HL-60 (cell line): ENCODE results near the gene HNRNPF.

Source experiments
- DNase-seq, 2 experiments: peaks; one replicate each; pipeline ENCODE4 v3.0.0-alpha.2; 2010 to 2020; ENCODE audit warnings: low read depth in 1 of 2, low spot score in 1 of 2
- H3K27ac ChIP-seq: fragments of 250-450 bp; sonication (Bioruptor Pico); replicated peaks from 2 replicates; pipeline ENCODE4 v1.5.1; 2020; ENCODE audit warnings: mild to moderate bottlenecking, moderate library complexity
- H3K27me3 ChIP-seq: fragments of 250-450 bp; sonication (Bioruptor Pico); 2 replicates; pipeline ENCODE4 v1.5.1; 2021; ENCODE audit warnings: mild to moderate bottlenecking, moderate library complexity; ENCODE audit not compliant: insufficient read depth, poor library complexity, severe bottlenecking
- H3K4me3 ChIP-seq: replicated peaks from 2 replicates; pipeline ENCODE4 v1.5.1; 2011; ENCODE audit warnings: mild to moderate bottlenecking, control low read depth, low read length; ENCODE audit not compliant: insufficient read depth
- GABPA ChIP-seq: IDR thresholded peaks from 2 replicates; pipeline ENCODE4 v1.6.1; 2012; ENCODE audit warnings: low read depth
- POLR2AphosphoS5 ChIP-seq: IDR thresholded peaks from 2 replicates; pipeline ENCODE4 v1.6.1; 2012; ENCODE audit warnings: low read depth
- SPI1 ChIP-seq: IDR thresholded peaks from 2 replicates; pipeline ENCODE4 v1.6.1; 2012; ENCODE audit warnings: low read depth, mild to moderate bottlenecking, borderline replicate concordance
- TF ChIP-seq, protein P1 (sequence below): IDR thresholded peaks from one replicate; pipeline ENCODE4 v1.5.1; 2011; ENCODE audit warnings: low read length, control low read depth, inconsistent platforms; ENCODE audit not compliant: insufficient read depth
- TF ChIP-seq, protein P2 (sequence below): IDR thresholded peaks from 2 replicates; pipeline ENCODE4 v1.6.1; 2012; ENCODE audit warnings: low read depth; ENCODE audit not compliant: insufficient replicate concordance

The HNRNPF gene

DNA sequence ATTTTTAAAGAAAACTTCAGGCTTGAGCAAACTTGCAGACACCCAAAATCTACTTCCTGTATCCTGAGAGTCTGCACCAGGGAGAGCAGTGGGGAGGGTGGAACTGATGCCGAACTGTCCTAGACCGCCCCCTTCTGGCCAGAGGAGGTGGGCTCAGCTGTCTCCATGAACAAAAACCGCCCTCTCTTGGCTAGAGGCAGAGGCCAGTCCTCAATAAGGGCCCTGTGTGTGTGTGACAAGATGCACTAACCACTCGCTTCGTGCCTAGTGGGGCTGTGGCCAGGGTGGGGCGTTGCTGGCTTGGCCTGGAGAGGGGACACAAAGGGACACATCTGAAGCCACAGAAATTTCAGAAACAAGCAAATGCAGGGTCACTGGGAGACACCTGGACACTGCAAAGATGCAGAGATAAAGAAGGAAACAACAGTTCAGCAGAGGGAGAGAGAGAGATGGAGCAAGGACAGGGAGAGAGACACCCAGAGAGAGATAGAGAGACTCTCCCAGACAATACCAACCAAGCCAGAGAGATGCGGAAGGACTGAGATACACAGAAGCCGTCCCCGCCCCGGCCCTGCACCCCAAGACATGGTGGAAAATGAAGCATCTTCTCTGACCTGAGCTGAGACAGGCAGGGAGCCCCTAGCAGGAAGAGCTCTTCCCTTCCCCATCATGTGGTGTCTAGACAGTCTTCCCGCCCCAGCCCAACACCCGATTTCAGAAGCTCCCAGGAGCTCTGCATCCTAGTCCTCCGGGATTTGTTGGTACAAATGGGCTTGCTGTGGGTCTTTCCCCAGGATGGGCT, 60.3 kb downstream of the HNRNPF start:
- no peak for TF ChIP-seq POLR2AphosphoS5
- TF ChIP-seq, protein P1, sequence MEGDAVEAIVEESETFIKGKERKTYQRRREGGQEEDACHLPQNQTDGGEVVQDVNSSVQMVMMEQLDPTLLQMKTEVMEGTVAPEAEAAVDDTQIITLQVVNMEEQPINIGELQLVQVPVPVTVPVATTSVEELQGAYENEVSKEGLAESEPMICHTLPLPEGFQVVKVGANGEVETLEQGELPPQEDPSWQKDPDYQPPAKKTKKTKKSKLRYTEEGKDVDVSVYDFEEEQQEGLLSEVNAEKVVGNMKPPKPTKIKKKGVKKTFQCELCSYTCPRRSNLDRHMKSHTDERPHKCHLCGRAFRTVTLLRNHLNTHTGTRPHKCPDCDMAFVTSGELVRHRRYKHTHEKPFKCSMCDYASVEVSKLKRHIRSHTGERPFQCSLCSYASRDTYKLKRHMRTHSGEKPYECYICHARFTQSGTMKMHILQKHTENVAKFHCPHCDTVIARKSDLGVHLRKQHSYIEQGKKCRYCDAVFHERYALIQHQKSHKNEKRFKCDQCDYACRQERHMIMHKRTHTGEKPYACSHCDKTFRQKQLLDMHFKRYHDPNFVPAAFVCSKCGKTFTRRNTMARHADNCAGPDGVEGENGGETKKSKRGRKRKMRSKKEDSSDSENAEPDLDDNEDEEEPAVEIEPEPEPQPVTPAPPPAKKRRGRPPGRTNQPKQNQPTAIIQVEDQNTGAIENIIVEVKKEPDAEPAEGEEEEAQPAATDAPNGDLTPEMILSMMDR = peak; percentile 99
- H3K27me3 ChIP-seq = peaks cover 5% of the 10 kb centered on the region
- no peak overlapping the region for H3K27ac ChIP-seq
- DNase-seq = peak; percentile 70 to 91
- H3K4me3 ChIP-seq = no peak overlapping the region

DNA sequence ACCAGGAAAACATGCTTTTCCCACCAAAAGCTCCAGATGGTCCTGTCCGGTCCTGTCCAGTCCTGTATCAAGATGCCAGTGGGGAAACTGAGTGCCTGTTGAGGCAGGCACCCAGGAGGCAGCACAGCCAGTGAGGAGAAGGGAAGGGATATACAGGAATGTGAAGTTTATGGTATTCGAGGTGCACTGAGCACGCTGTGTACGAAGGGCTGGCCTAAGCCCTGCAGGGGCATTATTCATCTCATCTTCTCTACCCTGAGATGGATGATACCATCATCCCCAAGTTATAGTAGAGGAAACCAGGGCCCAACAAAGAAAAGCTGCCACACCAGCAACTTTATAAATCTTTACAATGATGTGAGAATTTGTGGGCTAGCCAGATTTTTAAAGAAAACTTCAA, 61.0 kb downstream of the HNRNPF start:
- no peak overlapping the region for H3K4me3 ChIP-seq
- no peak for DNase-seq
- H3K27me3 ChIP-seq = peaks cover 5% of the 10 kb centered on the region
- TF ChIP-seq, protein P2, sequence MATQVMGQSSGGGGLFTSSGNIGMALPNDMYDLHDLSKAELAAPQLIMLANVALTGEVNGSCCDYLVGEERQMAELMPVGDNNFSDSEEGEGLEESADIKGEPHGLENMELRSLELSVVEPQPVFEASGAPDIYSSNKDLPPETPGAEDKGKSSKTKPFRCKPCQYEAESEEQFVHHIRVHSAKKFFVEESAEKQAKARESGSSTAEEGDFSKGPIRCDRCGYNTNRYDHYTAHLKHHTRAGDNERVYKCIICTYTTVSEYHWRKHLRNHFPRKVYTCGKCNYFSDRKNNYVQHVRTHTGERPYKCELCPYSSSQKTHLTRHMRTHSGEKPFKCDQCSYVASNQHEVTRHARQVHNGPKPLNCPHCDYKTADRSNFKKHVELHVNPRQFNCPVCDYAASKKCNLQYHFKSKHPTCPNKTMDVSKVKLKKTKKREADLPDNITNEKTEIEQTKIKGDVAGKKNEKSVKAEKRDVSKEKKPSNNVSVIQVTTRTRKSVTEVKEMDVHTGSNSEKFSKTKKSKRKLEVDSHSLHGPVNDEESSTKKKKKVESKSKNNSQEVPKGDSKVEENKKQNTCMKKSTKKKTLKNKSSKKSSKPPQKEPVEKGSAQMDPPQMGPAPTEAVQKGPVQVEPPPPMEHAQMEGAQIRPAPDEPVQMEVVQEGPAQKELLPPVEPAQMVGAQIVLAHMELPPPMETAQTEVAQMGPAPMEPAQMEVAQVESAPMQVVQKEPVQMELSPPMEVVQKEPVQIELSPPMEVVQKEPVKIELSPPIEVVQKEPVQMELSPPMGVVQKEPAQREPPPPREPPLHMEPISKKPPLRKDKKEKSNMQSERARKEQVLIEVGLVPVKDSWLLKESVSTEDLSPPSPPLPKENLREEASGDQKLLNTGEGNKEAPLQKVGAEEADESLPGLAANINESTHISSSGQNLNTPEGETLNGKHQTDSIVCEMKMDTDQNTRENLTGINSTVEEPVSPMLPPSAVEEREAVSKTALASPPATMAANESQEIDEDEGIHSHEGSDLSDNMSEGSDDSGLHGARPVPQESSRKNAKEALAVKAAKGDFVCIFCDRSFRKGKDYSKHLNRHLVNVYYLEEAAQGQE = no peak
- no peak for TF ChIP-seq SPI1
- no peak for TF ChIP-seq GABPA
- no peak for TF ChIP-seq POLR2AphosphoS5
- TF ChIP-seq, protein P1 = no peak
- no peak overlapping the region for H3K27ac ChIP-seq

DNA sequence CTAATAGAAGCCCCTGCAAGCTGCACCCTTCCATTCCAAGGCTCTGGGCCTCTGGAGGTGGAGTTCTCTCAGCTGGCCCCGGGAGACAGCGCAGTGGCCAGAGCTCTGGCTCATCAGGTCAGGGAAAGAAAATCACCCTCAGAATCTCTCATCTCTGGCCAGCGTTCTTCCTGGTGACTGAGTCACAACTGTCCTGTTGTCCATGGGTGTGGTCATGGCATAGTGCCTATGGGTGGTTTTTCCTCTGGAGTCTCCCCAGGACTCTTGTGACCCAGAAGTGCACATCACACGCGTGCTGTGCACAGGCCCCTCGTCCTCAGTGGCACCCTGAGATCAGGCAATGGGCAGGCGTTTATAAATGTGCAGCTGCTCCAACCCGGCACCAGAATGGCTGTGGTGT, 64.9 kb downstream of the HNRNPF start:
- TF ChIP-seq, protein P1 = no peak
- TF ChIP-seq, protein P2 = no peak
- no peak for TF ChIP-seq GABPA
- no peak for TF ChIP-seq SPI1
- TF ChIP-seq POLR2AphosphoS5 = no peak
- DNase-seq = no peak
- no peaks in the 10 kb centered on the region for H3K27me3 ChIP-seq
- H3K27ac ChIP-seq = no peak overlapping the region
- no peak overlapping the region for H3K4me3 ChIP-seq

DNA sequence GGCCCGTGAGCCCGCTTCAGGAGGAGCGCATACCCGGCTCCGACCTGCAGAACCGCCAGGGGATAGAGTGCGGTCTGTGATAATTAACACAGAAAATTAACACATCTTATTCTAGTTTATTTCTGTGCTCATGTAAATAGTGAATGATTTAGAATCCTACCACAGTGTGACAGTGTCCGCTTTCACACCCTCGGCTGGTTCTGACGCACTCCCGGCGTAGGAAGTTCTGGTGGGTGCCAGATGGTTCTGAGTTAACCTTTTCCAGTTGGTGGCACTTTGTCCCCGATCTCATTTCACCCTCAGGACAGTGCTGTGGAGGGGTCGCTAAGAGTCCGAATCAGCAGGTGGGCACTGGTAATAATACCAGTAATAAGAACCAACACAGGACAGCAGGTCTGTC, 65.9 kb downstream of the HNRNPF start:
- TF ChIP-seq SPI1 (no peak), GABPA (no peak), POLR2AphosphoS5 (no peak)
- TF ChIP-seq, protein P2 = no peak
- TF ChIP-seq, protein P1 = no peak
- H3K27me3 ChIP-seq = no peaks in the 10 kb centered on the region
- DNase-seq = no peak
- no peak overlapping the region for H3K4me3 ChIP-seq
- no peak overlapping the region for H3K27ac ChIP-seq
